ENCODE measurements around the gene CISD1.

The CISD1 gene

GRCh38 chr10:58262766-58263165 lies 6.2 kb upstream of the CISD1 start:
- Histone ChIP-seq H3K4me3 (no peak overlapping the region), H3K27ac (no peak overlapping the region)

- Histone ChIP-seq H3K4me3 (no peak overlapping the region), H3K27ac (peak overlapping the region in 4 of 21 experiments; percentile 24 to 99 (median 93))
Observed at GRCh38 chr10:58264780-58265179, 4.2 kb upstream of the CISD1 start.

GRCh38 chr10:58265249-58265648 lies 3.7 kb upstream of the CISD1 start:
- Histone ChIP-seq H3K27ac (peak overlapping the region in 10 of 21 experiments; percentile 90 to 100 (median 96)), H3K4me3 (peak overlapping the region in 2 of 7 experiments; percentile 60 to 78)

- Histone ChIP-seq H3K4me3 (peak overlapping the region; percentile 60 to 90 (median 78)), H3K27ac (peak overlapping the region in 20 of 21 experiments; percentile 84 to 100 (median 95))
Observed at GRCh38 chr10:58266003-58266825, 2.7 kb upstream of the CISD1 start.

GRCh38 chr10:58266826-58267712 lies 1.9 kb upstream of the CISD1 start:
- Histone ChIP-seq H3K4me3 (peak overlapping the region; percentile 60 to 90 (median 78)), H3K27ac (peak overlapping the region; percentile 84 to 100 (median 95))

GRCh38 chr10:58267713-58268453 lies 1.1 kb upstream of the CISD1 start, which contains the start of gene IPMK:
Gene IPMK, minus strand, starts transcription at chr10:58267894. Its CDS starts 283 bp downstream, at chr10:58267611.
- Histone ChIP-seq H3K4me3 (peak within 1 kb of the TSS; percentile 60 to 90 (median 78)), H3K27ac (peak within 1 kb of the TSS; percentile 84 to 100 (median 95))

- peak overlapping the region in 20 of 21 experiments; percentile 49 to 100 (median 95) for H3K27ac ChIP-seq
Observed at GRCh38 chr10:58268454-58268945, 462 bp upstream of the CISD1 start.

GRCh38 chr10:58269782-58270290 lies 874 bp downstream of the CISD1 start:
- Histone ChIP-seq H3K4me3 (peak overlapping the region; percentile 60 to 90 (median 78)), H3K27ac (peak overlapping the region in 20 of 21 experiments; percentile 69 to 100 (median 90))

More at GRCh38 chr10:58268454-58268945, 462 bp upstream of the CISD1 start:
- peak overlapping the region; percentile 60 to 90 (median 78) for H3K4me3 ChIP-seq

GRCh38 chr10:58275261-58275660 lies 6.3 kb downstream of the CISD1 start:
- Histone ChIP-seq H3K27ac (no peak overlapping the region), H3K4me3 (no peak overlapping the region)

GRCh38 chr10:58275908-58276307 lies 6.9 kb downstream of the CISD1 start:
- H3K4me3 ChIP-seq, result no peak overlapping the region
- H3K27ac ChIP-seq, result no peak overlapping the region

- Histone ChIP-seq H3K4me3 (no peak overlapping the region), H3K27ac (no peak overlapping the region)
Observed at GRCh38 chr10:58278274-58278961, 9.5 kb downstream of the CISD1 start.

GRCh38 chr10:58278962-58279307 lies 10.0 kb downstream of the CISD1 start:
- no peak overlapping the region for H3K27ac ChIP-seq
- H3K4me3 ChIP-seq, result no peak overlapping the region

GRCh38 chr10:58280477-58280876 lies 11.5 kb downstream of the CISD1 start:
- Histone ChIP-seq H3K27ac (peak overlapping the region in 6 of 21 experiments; percentile 6 to 70 (median 38)), H3K4me3 (no peak overlapping the region)

- H3K27ac ChIP-seq, result peak overlapping the region in 9 of 21 experiments; percentile 9 to 73 (median 26)
- H3K4me3 ChIP-seq, result no peak overlapping the region
Observed at GRCh38 chr10:58281092-58281752, 12.3 kb downstream of the CISD1 start.

- Histone ChIP-seq H3K4me3 (no peak overlapping the region), H3K27ac (peak overlapping the region in 7 of 21 experiments; percentile 7 to 69 (median 28))
Observed at GRCh38 chr10:58282615-58283014, 13.7 kb downstream of the CISD1 start.

- Histone ChIP-seq H3K4me3 (no peak overlapping the region), H3K27ac (no peak overlapping the region)
Observed at GRCh38 chr10:58291538-58292174, 22.7 kb downstream of the CISD1 start.

GRCh38 chr10:58293989-58294388 lies 25.0 kb downstream of the CISD1 start:
- no peak overlapping the region for H3K27ac ChIP-seq
- no peak overlapping the region for H3K4me3 ChIP-seq

- no peak overlapping the region for H3K4me3 ChIP-seq
- H3K27ac ChIP-seq, result no peak overlapping the region
Observed at GRCh38 chr10:58299580-58299979, 30.6 kb downstream of the CISD1 start.

Measured in skin epidermis (tissue), 12 donors.